ENCODE measurements around the gene GP5.

Gene GP5

GRCh38 chr3:194365526-194365925 is 33.5 kb downstream of the GP5 start:
- DNase-seq (ENCODE audit: low read depth in 1 of 2, low spot score in 1 of 2) = no peak
- Histone ChIP-seq H3K4me3 (replicated peaks; ENCODE audit: insufficient read depth, low read length) (no peak overlapping the region), H3K27ac (replicated peaks) (no peak overlapping the region), H3K27me3 (ENCODE audit: insufficient read depth, poor library complexity, severe bottlenecking) (peaks cover 18% of the 10 kb centered on the region)
- no peak for TF ChIP-seq SPI1 (IDR thresholded peaks at IDR 0.05; ENCODE audit: borderline replicate concordance, low read depth)
- TF ChIP-seq REST (IDR thresholded peaks at IDR 0.05; ENCODE audit: insufficient replicate concordance, low read depth) = no peak
- TF ChIP-seq POLR2AphosphoS5 (IDR thresholded peaks at IDR 0.05; ENCODE audit: low read depth) = no peak

GRCh38 chr3:194364652-194365434 is 34.2 kb downstream of the GP5 start:
- TF ChIP-seq GABPA (IDR thresholded peaks at IDR 0.05; ENCODE audit: low read depth) = no peak
- TF ChIP-seq REST (IDR thresholded peaks at IDR 0.05; ENCODE audit: insufficient replicate concordance, low read depth) = no peak
- TF ChIP-seq POLR2AphosphoS5 (IDR thresholded peaks at IDR 0.05; ENCODE audit: low read depth) = no peak
- no peak for TF ChIP-seq CTCF (IDR thresholded peaks at IDR 0.05; ENCODE audit: insufficient read depth, low read length)
- TF ChIP-seq SPI1 (IDR thresholded peaks at IDR 0.05; ENCODE audit: borderline replicate concordance, low read depth) = no peak
- no peak for DNase-seq (ENCODE audit: low read depth in 1 of 2, low spot score in 1 of 2)
- Histone ChIP-seq H3K27ac (replicated peaks) (no peak overlapping the region), H3K4me3 (replicated peaks; ENCODE audit: insufficient read depth, low read length) (no peak overlapping the region), H3K27me3 (ENCODE audit: insufficient read depth, poor library complexity, severe bottlenecking) (peaks cover 16% of the 10 kb centered on the region)

GRCh38 chr3:194364314-194364651 is 34.8 kb downstream of the GP5 start:
- TF ChIP-seq GABPA (IDR thresholded peaks at IDR 0.05; ENCODE audit: low read depth) (no peak), SPI1 (IDR thresholded peaks at IDR 0.05; ENCODE audit: borderline replicate concordance, low read depth) (no peak), POLR2AphosphoS5 (IDR thresholded peaks at IDR 0.05; ENCODE audit: low read depth) (no peak), REST (IDR thresholded peaks at IDR 0.05; ENCODE audit: insufficient replicate concordance, low read depth) (no peak), CTCF (IDR thresholded peaks at IDR 0.05; ENCODE audit: insufficient read depth, low read length) (no peak)
- H3K27me3 ChIP-seq (ENCODE audit: insufficient read depth, poor library complexity, severe bottlenecking) = peaks cover 10% of the 10 kb centered on the region
- DNase-seq (ENCODE audit: low read depth in 1 of 2, low spot score in 1 of 2) = no peak
- H3K27ac ChIP-seq (replicated peaks) = no peak overlapping the region
- H3K4me3 ChIP-seq (replicated peaks; ENCODE audit: insufficient read depth, low read length) = no peak overlapping the region

Data from HL-60 (cell line).